Esophagus muscularis mucosa (tissue), 3 donors: ENCODE measurements around the gene EFNB3.

Source experiments
- CTCF ChIP-seq, 3 experiments: fragments of 200-600 bp in 2 of 3; fragments of 450-650 bp in 1 of 3; sonication (generic) in 2 of 3; IDR thresholded peaks; one replicate each; pipeline ENCODE4 v1.5.1; 2017 to 2019; ENCODE audit warnings: antibody characterized with exemption in 3 of 3, mild to moderate bottlenecking in 2 of 3, moderate library complexity in 1 of 3
- POLR2A ChIP-seq: fragments of 450-650 bp; IDR thresholded peaks from one replicate; pipeline ENCODE4 v1.6.1; 2017; ENCODE audit warnings: antibody characterized with exemption, moderate library complexity, mild to moderate bottlenecking, low read depth
- POLR2AphosphoS5 ChIP-seq, 2 donors: sonication (generic); formaldehyde crosslinking; IDR thresholded peaks; one replicate each; pipeline ENCODE4 v1.6.1; 2017; ENCODE audit warnings: antibody characterized with exemption in 2 of 2

GRCh38 chr17:7674934-7675333 lies 30.1 kb upstream of the EFNB3 start:
- TF ChIP-seq CTCF (IDR thresholded peaks at IDR 0.05) (no peak), POLR2A (no peak), POLR2AphosphoS5 (IDR thresholded peaks at IDR 0.05) (no peak)
